Progenitor cell of endocrine pancreas (in vitro differentiated cells): ENCODE data around the gene SUPT3H. TPM values are rescaled to one million over a fixed set of nuclear protein-coding genes. Genes with fewer than 3 reads are reported as not detected.

Source experiments
- DNase-seq: peaks from one replicate; pipeline ENCODE4 v3.0.0; 2021; ENCODE audit warnings: low spot score; ENCODE audit not compliant: unreplicated experiment
- H3K27ac Mint-ChIP-seq: 2 replicates; pipeline ENCODE4 v1.8.0; 2021; ENCODE audit warnings: mild to moderate bottlenecking, moderate library complexity, mixed read lengths
- H3K27me3 Mint-ChIP-seq: 2 replicates; pipeline ENCODE4 v1.8.0; 2021; ENCODE audit warnings: mixed read lengths
- H3K36me3 Mint-ChIP-seq: 2 replicates; pipeline ENCODE4 v1.8.0; 2022; ENCODE audit warnings: mixed read lengths; ENCODE audit not compliant: insufficient read depth
- H3K4me1 Mint-ChIP-seq: 2 replicates; pipeline ENCODE4 v1.8.0; 2021; ENCODE audit warnings: low read depth, mixed read lengths
- H3K4me3 Mint-ChIP-seq: 2 replicates; pipeline ENCODE4 v1.8.0; 2021; ENCODE audit warnings: low read depth, mild to moderate bottlenecking, moderate library complexity, mixed read lengths
- H3K9me3 Mint-ChIP-seq: 2 replicates; pipeline ENCODE4 v1.8.0; 2021; ENCODE audit warnings: low read depth, mixed read lengths
- total RNA-seq: library from RNA; stranded (reverse); gene quantifications from 2 replicates; pipeline ENCODE4 v1.2.1, GENCODE V29; 2021
- TF ChIP-seq, protein P1 (sequence below): fragments of 200-600 bp; sonication (generic); IDR thresholded peaks from one replicate; pipeline ENCODE4 v1.5.0; 2021; ENCODE audit warnings: antibody characterized with exemption, mild to moderate bottlenecking; ENCODE audit not compliant: unreplicated experiment

Gene SUPT3H
- total RNA-seq, 1 donor from 2014 or later = 40.5 TPM

DNA sequence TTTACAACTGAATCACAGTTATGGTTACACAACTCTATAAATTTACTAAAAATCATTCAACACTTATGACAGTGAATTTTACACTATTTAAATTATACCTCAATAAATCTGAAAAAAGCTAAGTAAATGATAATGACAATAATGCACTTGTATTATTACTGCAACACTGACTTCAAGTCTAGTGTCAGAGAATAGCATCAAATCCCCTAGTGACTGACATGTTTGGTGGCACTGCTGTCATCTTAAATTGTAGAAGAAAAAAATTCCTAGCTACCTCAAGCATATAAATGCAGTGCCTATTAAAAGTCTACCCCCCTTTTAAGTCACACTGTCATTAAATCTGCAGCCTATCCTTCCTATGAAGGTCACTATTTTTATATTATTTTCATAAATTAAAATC is 239.0 kb downstream of the SUPT3H start:
- Mint-ChIP-seq H3K27me3 (no peaks in the 10 kb centered on the region), H3K27ac (no peak overlapping the region), H3K4me3 (no peak overlapping the region), H3K9me3 (peaks cover 36% of the 10 kb centered on the region), H3K4me1 (peaks cover 2% of the 10 kb centered on the region), H3K36me3 (peaks cover 12% of the 10 kb centered on the region)
- no peak for DNase-seq
- TF ChIP-seq, protein P1, sequence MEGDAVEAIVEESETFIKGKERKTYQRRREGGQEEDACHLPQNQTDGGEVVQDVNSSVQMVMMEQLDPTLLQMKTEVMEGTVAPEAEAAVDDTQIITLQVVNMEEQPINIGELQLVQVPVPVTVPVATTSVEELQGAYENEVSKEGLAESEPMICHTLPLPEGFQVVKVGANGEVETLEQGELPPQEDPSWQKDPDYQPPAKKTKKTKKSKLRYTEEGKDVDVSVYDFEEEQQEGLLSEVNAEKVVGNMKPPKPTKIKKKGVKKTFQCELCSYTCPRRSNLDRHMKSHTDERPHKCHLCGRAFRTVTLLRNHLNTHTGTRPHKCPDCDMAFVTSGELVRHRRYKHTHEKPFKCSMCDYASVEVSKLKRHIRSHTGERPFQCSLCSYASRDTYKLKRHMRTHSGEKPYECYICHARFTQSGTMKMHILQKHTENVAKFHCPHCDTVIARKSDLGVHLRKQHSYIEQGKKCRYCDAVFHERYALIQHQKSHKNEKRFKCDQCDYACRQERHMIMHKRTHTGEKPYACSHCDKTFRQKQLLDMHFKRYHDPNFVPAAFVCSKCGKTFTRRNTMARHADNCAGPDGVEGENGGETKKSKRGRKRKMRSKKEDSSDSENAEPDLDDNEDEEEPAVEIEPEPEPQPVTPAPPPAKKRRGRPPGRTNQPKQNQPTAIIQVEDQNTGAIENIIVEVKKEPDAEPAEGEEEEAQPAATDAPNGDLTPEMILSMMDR = no peak

DNA sequence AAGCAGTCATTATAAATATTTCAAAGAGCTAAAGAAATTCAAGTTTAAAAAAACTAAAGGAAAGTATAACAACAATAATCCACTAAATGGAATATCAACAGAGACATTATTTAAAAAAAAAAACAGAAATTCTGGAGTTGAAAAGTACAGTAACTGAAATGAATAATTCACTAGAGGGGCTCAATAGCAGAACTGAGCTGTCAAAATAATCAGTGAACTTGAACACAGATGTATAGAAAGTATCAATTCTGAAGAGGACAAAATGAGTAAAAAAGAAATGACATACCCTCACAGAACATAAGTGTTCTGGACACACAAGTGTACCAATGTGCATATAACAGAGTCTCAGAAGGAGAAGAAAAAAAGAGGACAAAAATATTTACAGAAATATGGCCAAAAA is 241.2 kb downstream of the SUPT3H start:
- no peak for DNase-seq
- H3K9me3 Mint-ChIP-seq = peaks cover 21% of the 10 kb centered on the region
- H3K4me1 Mint-ChIP-seq = peaks cover 2% of the 10 kb centered on the region
- H3K36me3 Mint-ChIP-seq = peaks cover 6% of the 10 kb centered on the region
- no peaks in the 10 kb centered on the region for H3K27me3 Mint-ChIP-seq
- no peak overlapping the region for H3K4me3 Mint-ChIP-seq
- TF ChIP-seq, protein P1 = no peak
- no peak overlapping the region for H3K27ac Mint-ChIP-seq

DNA sequence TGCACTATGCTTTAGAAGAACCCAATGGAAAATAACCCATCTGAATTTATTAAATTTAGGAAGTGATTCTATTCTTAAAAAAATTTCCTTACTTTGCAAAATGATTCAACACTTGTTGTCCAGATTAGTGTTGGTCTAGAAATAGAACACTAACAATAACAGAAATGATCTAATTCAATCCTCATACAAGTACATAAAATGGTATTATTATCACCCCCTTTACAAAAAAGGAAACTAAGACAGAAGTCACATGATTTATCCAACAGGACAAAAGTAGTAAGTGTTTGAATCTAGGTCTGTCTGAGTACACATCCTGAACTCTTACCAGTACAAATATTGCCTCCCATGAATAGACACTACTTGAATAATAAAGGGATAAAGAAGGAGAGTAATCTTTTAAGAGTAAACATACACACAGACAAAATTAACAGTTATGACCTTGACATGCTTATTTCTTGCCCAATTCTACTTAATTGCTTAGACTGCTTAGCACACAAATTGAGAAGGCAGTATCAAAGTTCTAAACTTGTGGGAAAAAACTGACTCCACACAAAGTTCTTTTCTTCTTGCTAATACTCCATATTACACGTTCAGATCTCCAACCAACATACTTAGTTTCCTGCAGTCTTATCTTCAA is 245.0 kb downstream of the SUPT3H start:
- Mint-ChIP-seq H3K9me3 (peaks cover 18% of the 10 kb centered on the region), H3K27me3 (no peaks in the 10 kb centered on the region), H3K4me1 (no peaks in the 10 kb centered on the region), H3K36me3 (peaks cover 4% of the 10 kb centered on the region), H3K27ac (no peak overlapping the region), H3K4me3 (no peak overlapping the region)
- TF ChIP-seq, protein P1 = no peak
- DNase-seq = no peak

- TF ChIP-seq, protein P1 = no peak
- no peaks in the 10 kb centered on the region for H3K27me3 Mint-ChIP-seq
- no peak overlapping the region for H3K27ac Mint-ChIP-seq
- no peaks in the 10 kb centered on the region for H3K4me1 Mint-ChIP-seq
- H3K9me3 Mint-ChIP-seq = peaks cover 14% of the 10 kb centered on the region
- H3K36me3 Mint-ChIP-seq = peaks cover 4% of the 10 kb centered on the region
- DNase-seq = no peak
- H3K4me3 Mint-ChIP-seq = no peak overlapping the region
Observed at GRCh38 chr6:45132059-45132458, 245.7 kb downstream of the SUPT3H start.

DNA sequence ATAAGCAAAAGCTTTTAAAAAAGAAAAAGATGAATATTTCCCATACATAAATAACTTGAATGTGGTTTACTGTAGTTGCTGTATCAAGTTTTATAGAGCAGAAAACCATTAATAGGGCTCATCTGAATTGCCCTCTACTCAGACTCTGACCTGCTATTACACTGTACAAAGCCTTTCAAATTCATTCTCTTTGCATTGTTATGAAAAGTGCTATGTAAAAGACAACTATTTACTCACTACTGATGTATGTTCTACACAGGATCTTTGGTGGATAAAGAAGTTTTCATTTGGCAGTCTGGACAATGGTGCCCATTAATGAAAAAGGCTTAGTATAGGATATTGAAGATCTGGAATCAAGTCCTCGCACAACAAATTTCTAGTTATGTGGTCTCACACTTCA is 248.7 kb downstream of the SUPT3H start:
- Mint-ChIP-seq H3K4me1 (no peaks in the 10 kb centered on the region), H3K4me3 (no peak overlapping the region), H3K27me3 (no peaks in the 10 kb centered on the region), H3K9me3 (no peaks in the 10 kb centered on the region), H3K27ac (no peak overlapping the region), H3K36me3 (no peaks in the 10 kb centered on the region)
- no peak for DNase-seq
- TF ChIP-seq, protein P1 = no peak
